HG03469 (cell line): Measurements from ENCODE around the gene TMED5.

Source experiments
- ATAC-seq: cut with Tn5 transposase; IDR thresholded peaks from one replicate; pipeline ENCODE4 v1.9.1; 2021; ENCODE audit warnings: mild to moderate bottlenecking, moderate library complexity, moderate number of reproducible peaks; ENCODE audit not compliant: unreplicated experiment

Gene TMED5

DNA sequence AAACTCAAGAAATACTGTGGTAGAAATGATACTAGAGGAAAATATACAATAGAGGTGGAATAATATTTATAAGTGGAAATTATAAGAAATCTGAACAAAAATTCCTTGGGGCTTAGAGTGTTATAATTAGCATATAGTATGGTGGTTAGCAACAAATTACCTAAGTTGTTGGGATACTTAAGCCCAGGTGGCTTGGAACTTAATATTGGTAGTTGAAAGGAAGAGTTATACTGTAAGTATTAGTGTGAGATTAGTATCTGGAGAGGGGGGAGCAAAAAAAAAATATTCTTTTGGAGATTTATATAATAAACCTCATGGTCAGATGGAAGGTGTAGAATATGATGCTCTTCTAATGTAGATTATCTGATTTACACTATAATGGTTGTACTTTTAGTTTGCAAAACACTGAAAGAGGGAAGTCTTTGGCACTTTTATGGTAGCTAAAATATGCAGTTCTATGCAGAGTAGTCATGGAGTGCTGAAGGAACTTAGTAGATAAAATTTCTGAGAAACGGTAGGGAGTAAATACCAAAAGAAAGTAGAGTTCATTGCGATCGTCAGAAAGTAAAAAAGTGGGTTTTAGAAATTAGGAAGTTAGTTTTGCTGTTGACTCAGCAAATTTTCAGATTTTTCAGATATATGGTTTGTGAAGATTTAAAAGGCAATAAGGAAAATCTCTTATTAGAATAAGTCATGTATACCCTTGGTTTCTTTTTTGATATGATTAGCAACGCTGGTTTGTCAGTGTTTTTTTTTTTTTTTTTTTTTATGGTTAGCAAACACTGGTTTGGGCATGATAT is 55.5 kb downstream of the TMED5 start:
- no peak for ATAC-seq

DNA sequence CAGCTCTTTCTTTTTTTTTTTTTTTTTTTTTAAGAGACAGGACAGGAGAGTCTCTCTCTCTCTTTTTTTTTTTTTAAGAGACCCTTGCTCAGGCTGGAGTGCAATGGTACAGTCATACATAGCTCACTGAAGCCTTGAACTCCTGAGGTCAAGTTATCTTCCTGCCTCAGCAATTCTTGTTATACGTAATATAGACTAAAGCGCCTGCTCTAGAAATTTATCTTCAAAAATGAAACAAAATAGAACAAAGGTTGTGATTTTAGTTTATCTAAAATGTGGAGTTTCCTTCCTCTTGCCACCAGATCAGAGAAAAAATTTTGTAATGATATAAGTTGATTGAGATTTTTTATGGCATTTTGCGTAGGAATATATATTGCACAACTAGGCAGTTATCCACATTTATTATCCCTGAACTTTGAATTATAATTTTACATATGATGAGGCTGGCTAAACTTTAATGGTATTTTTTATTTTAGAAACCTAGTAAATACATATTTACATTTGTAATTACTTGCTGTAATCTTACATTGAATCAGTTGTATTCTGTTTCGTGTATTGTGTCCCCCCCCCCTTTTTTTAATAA is 56.9 kb downstream of the TMED5 start:
- no peak for ATAC-seq

DNA sequence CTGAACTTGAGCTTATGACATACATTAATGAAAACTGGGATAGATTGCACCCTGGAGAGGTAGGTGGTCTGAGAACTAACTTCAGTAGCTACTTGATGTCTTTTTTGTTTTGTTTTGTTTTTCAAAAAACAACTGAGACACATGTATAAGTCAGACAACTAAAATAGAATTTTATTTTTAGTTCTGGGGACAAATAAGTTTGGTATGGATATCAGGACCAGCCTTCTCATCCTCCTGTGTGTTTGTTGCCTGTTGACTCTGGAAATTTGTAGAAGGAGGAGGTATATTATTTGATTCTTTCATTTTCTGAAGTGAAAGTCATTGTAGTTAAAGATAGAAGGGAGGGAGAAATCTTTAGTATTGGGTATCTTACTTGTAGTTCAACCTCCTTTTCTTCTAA is 59.6 kb downstream of the TMED5 start:
- ATAC-seq, result no peak

GRCh38 chr1:93114391-93114790 is 65.8 kb downstream of the TMED5 start:
- ATAC-seq, result no peak

GRCh38 chr1:93113127-93113526 is 67.1 kb downstream of the TMED5 start:
- ATAC-seq, result no peak

DNA sequence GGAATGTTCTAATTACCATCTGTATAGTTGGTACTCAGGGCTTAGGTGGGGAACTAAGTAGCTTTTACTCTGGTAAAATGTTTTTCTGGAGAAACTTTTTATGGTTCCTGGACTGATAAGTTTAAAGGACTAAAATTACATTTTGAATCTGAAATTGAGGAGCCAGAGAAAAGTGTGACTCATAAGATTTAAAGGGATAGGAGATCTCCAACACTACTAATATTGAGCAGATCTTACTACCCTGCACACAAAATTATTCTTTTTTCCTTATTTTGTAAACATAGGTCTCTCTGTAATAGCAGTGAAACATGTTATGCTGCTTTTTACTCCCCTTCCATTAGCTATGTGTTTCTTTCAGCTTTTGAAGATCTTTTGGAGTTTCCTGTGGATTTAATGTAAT is 68.7 kb downstream of the TMED5 start:
- no peak for ATAC-seq

- no peak for ATAC-seq
Observed at GRCh38 chr1:93111065-93111464, 69.1 kb downstream of the TMED5 start.

- no peak for ATAC-seq
Observed at GRCh38 chr1:93109578-93109977, 70.6 kb downstream of the TMED5 start.

- ATAC-seq, result no peak
Observed at GRCh38 chr1:93108335-93108734, 71.9 kb downstream of the TMED5 start.

DNA sequence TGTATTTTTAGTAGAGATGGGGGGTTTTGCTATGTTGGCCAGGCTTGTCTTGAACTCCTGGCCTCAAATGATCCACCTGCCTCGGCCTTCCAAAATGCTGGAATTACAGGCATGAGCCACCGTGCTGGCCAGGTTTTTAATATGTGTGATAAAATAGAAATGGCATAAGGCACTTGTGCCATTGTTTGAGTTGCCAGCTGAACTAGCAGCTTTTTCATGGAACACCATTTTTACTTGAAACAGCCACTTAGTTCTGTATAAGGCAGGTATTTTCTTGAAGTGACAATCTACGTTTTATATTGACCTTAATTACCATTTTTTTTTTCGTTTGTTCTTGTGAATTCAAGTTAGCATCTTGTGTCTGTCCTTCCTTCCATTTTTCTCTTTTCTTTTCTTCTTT is 72.8 kb downstream of the TMED5 start:
- ATAC-seq, result no peak

GRCh38 chr1:93106226-93106625 is 74.0 kb downstream of the TMED5 start:
- no peak for ATAC-seq

DNA sequence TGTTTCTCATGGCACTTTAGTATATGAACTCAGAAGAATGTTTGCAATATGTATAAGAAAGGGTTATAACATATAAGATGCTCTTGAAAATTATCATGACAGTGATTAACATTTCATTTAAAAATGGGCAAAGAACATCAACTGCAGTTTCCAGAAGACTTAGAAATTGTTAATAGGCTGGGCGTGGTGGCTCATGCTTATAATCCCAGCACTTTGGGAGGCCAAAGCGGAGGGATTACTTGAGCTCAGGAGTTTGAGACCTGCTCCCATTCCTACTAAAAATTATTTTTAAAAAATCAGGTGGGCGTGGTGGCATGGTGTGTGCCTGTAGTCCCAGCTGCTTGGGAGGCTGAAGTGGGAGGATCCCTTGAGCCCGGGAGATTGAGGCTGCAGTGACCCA is 78.1 kb downstream of the TMED5 start:
- ATAC-seq, result no peak
